Tibial artery (tissue), 4 donors: ENCODE data around the gene ARHGAP15.

Experiments
- DNase-seq, 2 donors: peaks; one replicate each; pipeline ENCODE4 v3.0.0-alpha.2; 2019
- H3K27ac ChIP-seq, 2 donors: fragments of 200-600 bp; sonication (generic) in 1 of 2; 1 replicate in 1 of 2; 2 replicates in 1 of 2; pipeline ENCODE4 v1.5.1; 2018 to 2019; ENCODE audit warnings: mild to moderate bottlenecking in 1 of 2
- H3K27me3 ChIP-seq, 2 donors: fragments of 200-600 bp; sonication (generic) in 1 of 2; one replicate each; pipeline versions ENCODE4 v1.5.1 to v1.6.0; 2016 to 2019
- H3K36me3 ChIP-seq, 3 donors: fragments of 200-600 bp; sonication (generic) in 2 of 3; one replicate each; pipeline ENCODE4 v1.5.1; 2016 to 2019; ENCODE audit warnings: mild to moderate bottlenecking in 2 of 3
- H3K4me1 ChIP-seq, 4 donors: fragments of 200-600 bp; sonication (generic) in 2 of 4; 1 replicate in 3 of 4; 2 replicates in 1 of 4; pipeline ENCODE4 v1.5.1; 2016 to 2019
- H3K4me3 ChIP-seq, 2 donors: fragments of 200-600 bp; sonication (generic) in 1 of 2; 1 replicate in 1 of 2; 2 replicates in 1 of 2; pipeline ENCODE4 v1.5.1; 2018 to 2019; ENCODE audit warnings: mild to moderate bottlenecking in 2 of 2
- H3K9me3 ChIP-seq, 3 donors: fragments of 200-600 bp; sonication (generic) in 1 of 3; one replicate each; pipeline ENCODE4 v1.5.1; 2016 to 2019
- CTCF ChIP-seq, 2 experiments: fragments of 200-600 bp in 1 of 2; fragments of 450-650 bp in 1 of 2; IDR thresholded peaks; one replicate each; pipeline ENCODE4 v1.5.1; 2017 to 2019; ENCODE audit warnings: antibody characterized with exemption in 2 of 2, mild to moderate bottlenecking in 1 of 2, moderate library complexity in 1 of 2
- intact Hi-C: fragments of 100-400 bp; cut with DNase I; formaldehyde crosslinking; loops from one replicate; pipeline ENCODE4 v1.15.0; 2023; ENCODE audit warnings: low total_unique reads

ARHGAP15 gene

GRCh38 chr2:143708682-143709081 lies 579.5 kb downstream of the ARHGAP15 start:
- Histone ChIP-seq H3K4me1 (peaks cover 0 to 52% (median 11%) of the 10 kb centered on the region in 4 donors), H3K36me3 (no peaks in the 10 kb centered on the region), H3K27ac (peak overlapping the region; percentile 23 to 59), H3K9me3 (no peaks in the 10 kb centered on the region), H3K4me3 (no peak overlapping the region), H3K27me3 (no peaks in the 10 kb centered on the region)
- intact Hi-C loops = loop anchor here (5.0 kb wide), 1 partner anchor 271 kb away; no protein-coding TSS in a partner anchor
- no peak for DNase-seq
- no peak for TF ChIP-seq CTCF (IDR thresholded peaks at IDR 0.05)

- Histone ChIP-seq H3K9me3 (no peaks in the 10 kb centered on the region), H3K4me1 (peaks cover 0 to 52% (median 11%) of the 10 kb centered on the region in 4 donors), H3K27me3 (no peaks in the 10 kb centered on the region), H3K36me3 (no peaks in the 10 kb centered on the region), H3K27ac (peak overlapping the region; percentile 5 to 59), H3K4me3 (no peak overlapping the region)
- no peak for DNase-seq
- intact Hi-C loops = no loop called here
- no peak for TF ChIP-seq CTCF (IDR thresholded peaks at IDR 0.05)
Observed at GRCh38 chr2:143710196-143710595, 581.0 kb downstream of the ARHGAP15 start.

- no peak for DNase-seq
- H3K27me3 ChIP-seq = no peaks in the 10 kb centered on the region
- TF ChIP-seq CTCF (IDR thresholded peaks at IDR 0.05) = no peak
- H3K36me3 ChIP-seq = no peaks in the 10 kb centered on the region
- peaks cover 0 to 45% (median 11%) of the 10 kb centered on the region in 4 donors for H3K4me1 ChIP-seq
- no peak overlapping the region for H3K4me3 ChIP-seq
- no peak overlapping the region for H3K27ac ChIP-seq
- intact Hi-C loops = no loop called here
- H3K9me3 ChIP-seq = no peaks in the 10 kb centered on the region
Observed at GRCh38 chr2:143710879-143711278, 581.7 kb downstream of the ARHGAP15 start.

GRCh38 chr2:143716522-143716921 lies 587.3 kb downstream of the ARHGAP15 start:
- intact Hi-C loops = no loop called here
- Histone ChIP-seq H3K4me3 (no peak overlapping the region), H3K9me3 (no peaks in the 10 kb centered on the region), H3K4me1 (peaks cover 0 to 36% (median 7%) of the 10 kb centered on the region in 4 donors), H3K27ac (peak overlapping the region; percentile 21 to 54), H3K27me3 (no peaks in the 10 kb centered on the region), H3K36me3 (no peaks in the 10 kb centered on the region)
- no peak for TF ChIP-seq CTCF (IDR thresholded peaks at IDR 0.05)
- DNase-seq = no peak

GRCh38 chr2:143717053-143717452 lies 587.8 kb downstream of the ARHGAP15 start:
- DNase-seq = no peak
- Histone ChIP-seq H3K9me3 (no peaks in the 10 kb centered on the region), H3K27ac (peak overlapping the region; percentile 21 to 54), H3K27me3 (no peaks in the 10 kb centered on the region), H3K4me3 (peak overlapping the region; percentile 26 to 41), H3K36me3 (no peaks in the 10 kb centered on the region), H3K4me1 (peaks cover 0 to 36% (median 7%) of the 10 kb centered on the region in 4 donors)
- intact Hi-C loops = no loop called here
- no peak for TF ChIP-seq CTCF (IDR thresholded peaks at IDR 0.05)
